K562 (cell line): ENCODE measurements around the gene NAT14.

Experiments
- CEBPB ChIP-seq: fragments of 450-650 bp; IDR thresholded peaks from 2 replicates; pipeline ENCODE4 v1.6.1; 2016; ENCODE audit warnings: missing genetic modification characterization, missing compliant biosample characterization
- EZH2 ChIP-seq: IDR thresholded peaks from 2 replicates; pipeline ENCODE4 v1.6.1; 2012; ENCODE audit warnings: low read depth, mild to moderate bottlenecking, inconsistent platforms, low read length, borderline replicate concordance
- HLTF ChIP-seq: fragments of 450-650 bp; IDR thresholded peaks from 2 replicates; pipeline ENCODE4 v1.6.1; 2016
- KLF10 ChIP-seq: fragments of 250-450 bp; sonication (Bioruptor Pico); IDR thresholded peaks from 2 replicates; pipeline ENCODE4 v1.6.1; 2021; ENCODE audit warnings: matching md5 sums
- POLR2A ChIP-seq: fragments of 450-650 bp; conservative IDR thresholded peaks from 2 replicates; pipeline ENCODE4 v1.6.1; 2016
- PYGO2 ChIP-seq: fragments of 450-650 bp; IDR thresholded peaks from 2 replicates; pipeline ENCODE4 v1.6.1; 2016; ENCODE audit warnings: mild to moderate bottlenecking, missing genetic modification characterization, moderate library complexity, missing compliant biosample characterization
- RNF2 ChIP-seq: sonication (generic); IDR thresholded peaks from 2 replicates; pipeline ENCODE4 v1.6.1; 2016
- YY1 ChIP-seq, 3 experiments: IDR thresholded peaks; 2 replicates each; pipeline ENCODE4 v1.6.1; 2011; ENCODE audit warnings: low read length in 2 of 3, mild to moderate bottlenecking in 2 of 3, moderate library complexity in 2 of 3, borderline replicate concordance in 1 of 3, control low read depth in 1 of 3, low read depth in 1 of 3; ENCODE audit not compliant: insufficient read depth in 3 of 3, insufficient replicate concordance in 2 of 3, control insufficient read depth in 1 of 3, insufficient read length in 1 of 3; ENCODE audit errors: extremely low read depth in 1 of 3
- ZC3H11A ChIP-seq: IDR thresholded peaks from 2 replicates; pipeline ENCODE4 v1.6.1; 2012; ENCODE audit warnings: low read depth, low read length, improper control_type of control experiment
- TF ChIP-seq, protein P1 (sequence below): fragments of 450-650 bp; IDR thresholded peaks from 2 replicates; pipeline ENCODE4 v1.6.1; 2016; ENCODE audit warnings: low read depth
- TF ChIP-seq, protein P2 (sequence below), 3 experiments: IDR thresholded peaks in 2 of 3; conservative IDR thresholded peaks in 1 of 3; 2 replicates each; pipeline ENCODE4 v1.5.1; 2011 to 2012; ENCODE audit warnings: low read length in 3 of 3, mild to moderate bottlenecking in 3 of 3, control low read depth in 2 of 3, improper control_type of control experiment in 1 of 3, inconsistent platforms in 1 of 3, low read depth in 1 of 3, mixed read lengths in 1 of 3, moderate library complexity in 1 of 3; ENCODE audit not compliant: insufficient read depth in 2 of 3

DNA sequence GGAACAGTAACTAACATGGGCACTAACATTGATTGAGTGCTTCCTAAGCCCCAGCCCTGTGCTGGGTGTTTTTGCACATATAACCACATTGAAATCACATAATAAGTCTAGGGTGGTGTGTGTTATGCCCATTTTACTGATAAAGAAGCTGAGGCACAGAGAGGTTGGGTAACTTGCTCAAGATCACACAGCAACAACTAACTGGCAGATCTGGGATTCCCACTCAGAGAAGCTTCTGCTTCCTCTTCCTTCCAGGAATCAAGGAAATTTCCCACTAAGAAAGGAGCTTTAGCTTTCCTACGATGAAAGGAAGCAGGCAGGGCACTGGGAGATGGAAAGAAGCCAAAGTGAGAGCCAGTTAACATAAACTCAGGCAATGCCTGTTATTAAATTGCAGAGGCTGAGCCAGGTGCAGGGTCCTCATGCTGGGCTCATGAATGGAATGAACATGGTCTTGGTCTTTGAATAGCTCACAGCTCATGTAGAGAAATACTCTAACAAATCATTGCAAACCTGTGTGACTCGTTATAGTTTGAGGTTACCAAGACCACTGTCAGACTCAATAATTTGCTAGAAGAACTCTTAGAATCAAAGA is 13.4 kb downstream of the NAT14 start:
- TF ChIP-seq, protein P1, sequence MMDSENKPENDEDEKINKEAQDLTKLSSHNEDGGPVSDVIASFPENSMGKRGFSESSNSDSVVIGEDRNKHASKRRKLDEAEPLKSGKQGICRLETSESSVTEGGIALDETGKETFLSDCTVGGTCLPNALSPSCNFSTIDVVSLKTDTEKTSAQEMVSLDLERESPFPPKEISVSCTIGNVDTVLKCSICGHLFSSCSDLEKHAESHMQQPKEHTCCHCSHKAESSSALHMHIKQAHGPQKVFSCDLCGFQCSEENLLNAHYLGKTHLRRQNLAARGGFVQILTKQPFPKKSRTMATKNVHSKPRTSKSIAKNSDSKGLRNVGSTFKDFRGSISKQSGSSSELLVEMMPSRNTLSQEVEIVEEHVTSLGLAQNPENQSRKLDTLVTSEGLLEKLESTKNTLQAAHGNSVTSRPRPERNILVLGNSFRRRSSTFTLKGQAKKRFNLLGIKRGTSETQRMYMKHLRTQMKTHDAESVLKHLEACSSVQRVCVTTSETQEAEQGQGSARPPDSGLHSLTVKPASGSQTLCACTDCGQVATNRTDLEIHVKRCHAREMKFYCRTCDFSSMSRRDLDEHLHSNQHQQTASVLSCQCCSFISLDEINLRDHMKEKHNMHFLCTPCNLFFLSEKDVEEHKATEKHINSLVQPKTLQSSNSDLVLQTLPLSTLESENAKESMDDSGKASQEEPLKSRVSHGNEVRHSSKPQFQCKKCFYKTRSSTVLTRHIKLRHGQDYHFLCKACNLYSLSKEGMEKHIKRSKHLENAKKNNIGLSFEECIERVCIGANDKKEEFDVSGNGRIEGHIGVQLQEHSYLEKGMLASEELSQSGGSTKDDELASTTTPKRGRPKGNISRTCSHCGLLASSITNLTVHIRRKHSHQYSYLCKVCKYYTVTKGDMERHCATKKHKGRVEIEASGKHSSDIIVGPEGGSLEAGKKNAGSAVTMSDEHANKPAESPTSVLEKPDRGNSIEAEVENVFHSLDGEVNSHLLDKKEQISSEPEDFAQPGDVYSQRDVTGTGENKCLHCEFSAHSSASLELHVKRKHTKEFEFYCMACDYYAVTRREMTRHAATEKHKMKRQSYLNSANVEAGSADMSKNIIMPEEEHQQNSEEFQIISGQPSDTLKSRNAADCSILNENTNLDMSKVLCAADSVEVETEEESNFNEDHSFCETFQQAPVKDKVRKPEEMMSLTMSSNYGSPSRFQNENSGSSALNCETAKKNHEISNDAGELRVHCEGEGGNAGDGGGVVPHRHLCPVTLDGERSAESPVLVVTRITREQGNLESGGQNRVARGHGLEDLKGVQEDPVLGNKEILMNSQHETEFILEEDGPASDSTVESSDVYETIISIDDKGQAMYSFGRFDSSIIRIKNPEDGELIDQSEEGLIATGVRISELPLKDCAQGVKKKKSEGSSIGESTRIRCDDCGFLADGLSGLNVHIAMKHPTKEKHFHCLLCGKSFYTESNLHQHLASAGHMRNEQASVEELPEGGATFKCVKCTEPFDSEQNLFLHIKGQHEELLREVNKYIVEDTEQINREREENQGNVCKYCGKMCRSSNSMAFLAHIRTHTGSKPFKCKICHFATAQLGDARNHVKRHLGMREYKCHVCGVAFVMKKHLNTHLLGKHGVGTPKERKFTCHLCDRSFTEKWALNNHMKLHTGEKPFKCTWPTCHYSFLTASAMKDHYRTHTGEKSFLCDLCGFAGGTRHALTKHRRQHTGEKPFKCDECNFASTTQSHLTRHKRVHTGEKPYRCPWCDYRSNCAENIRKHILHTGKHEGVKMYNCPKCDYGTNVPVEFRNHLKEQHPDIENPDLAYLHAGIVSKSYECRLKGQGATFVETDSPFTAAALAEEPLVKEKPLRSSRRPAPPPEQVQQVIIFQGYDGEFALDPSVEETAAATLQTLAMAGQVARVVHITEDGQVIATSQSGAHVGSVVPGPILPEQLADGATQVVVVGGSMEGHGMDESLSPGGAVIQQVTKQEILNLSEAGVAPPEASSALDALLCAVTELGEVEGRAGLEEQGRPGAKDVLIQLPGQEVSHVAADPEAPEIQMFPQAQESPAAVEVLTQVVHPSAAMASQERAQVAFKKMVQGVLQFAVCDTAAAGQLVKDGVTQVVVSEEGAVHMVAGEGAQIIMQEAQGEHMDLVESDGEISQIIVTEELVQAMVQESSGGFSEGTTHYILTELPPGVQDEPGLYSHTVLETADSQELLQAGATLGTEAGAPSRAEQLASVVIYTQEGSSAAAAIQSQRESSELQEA, result no peak
- TF ChIP-seq EZH2 (no peak), ZC3H11A (no peak), RNF2 (no peak), KLF10 (CRISPR knock-in tag) (no peak), YY1 (IDR thresholded peaks at IDR 0.05; ENCODE audit: borderline replicate concordance in 1 of 3, control insufficient read depth in 1 of 3, extremely low read depth in 1 of 3, insufficient read depth in 3 of 3, insufficient read length in 1 of 3, insufficient replicate concordance in 2 of 3, low read depth in 1 of 3, low read length in 2 of 3) (no peak), HLTF (no peak), POLR2A (no peak), CEBPB (tag) (no peak), PYGO2 (tag) (no peak)
- TF ChIP-seq, protein P2, sequence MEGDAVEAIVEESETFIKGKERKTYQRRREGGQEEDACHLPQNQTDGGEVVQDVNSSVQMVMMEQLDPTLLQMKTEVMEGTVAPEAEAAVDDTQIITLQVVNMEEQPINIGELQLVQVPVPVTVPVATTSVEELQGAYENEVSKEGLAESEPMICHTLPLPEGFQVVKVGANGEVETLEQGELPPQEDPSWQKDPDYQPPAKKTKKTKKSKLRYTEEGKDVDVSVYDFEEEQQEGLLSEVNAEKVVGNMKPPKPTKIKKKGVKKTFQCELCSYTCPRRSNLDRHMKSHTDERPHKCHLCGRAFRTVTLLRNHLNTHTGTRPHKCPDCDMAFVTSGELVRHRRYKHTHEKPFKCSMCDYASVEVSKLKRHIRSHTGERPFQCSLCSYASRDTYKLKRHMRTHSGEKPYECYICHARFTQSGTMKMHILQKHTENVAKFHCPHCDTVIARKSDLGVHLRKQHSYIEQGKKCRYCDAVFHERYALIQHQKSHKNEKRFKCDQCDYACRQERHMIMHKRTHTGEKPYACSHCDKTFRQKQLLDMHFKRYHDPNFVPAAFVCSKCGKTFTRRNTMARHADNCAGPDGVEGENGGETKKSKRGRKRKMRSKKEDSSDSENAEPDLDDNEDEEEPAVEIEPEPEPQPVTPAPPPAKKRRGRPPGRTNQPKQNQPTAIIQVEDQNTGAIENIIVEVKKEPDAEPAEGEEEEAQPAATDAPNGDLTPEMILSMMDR (IDR thresholded peaks at IDR 0.05 in 2 of 3, conservative IDR thresholded peaks at IDR 0.05 in 1 of 3; ENCODE audit: insufficient read depth in 2 of 3, low read depth in 1 of 3, low read length in 3 of 3), result no peak
